ENCODE results near the gene VPS39. TPM values are rescaled to one million over a fixed set of nuclear protein-coding genes. Genes with fewer than 3 reads are reported as not detected.

VPS39 gene
- total and polyA plus RNA-seq, 2 donors (not counting 3 experiments of a cell fraction or from before 2014, with no cell fraction given) = 56.5 to 56.7 TPM

GRCh38 chr15:42171795-42172194, 36.3 kb downstream of the VPS39 start:
- TF ChIP-seq JUN (IDR thresholded peaks at IDR 0.05; ENCODE audit: borderline replicate concordance, insufficient read depth, insufficient read length, low read depth) = no peak
- TF ChIP-seq GATA2 (IDR thresholded peaks at IDR 0.05; ENCODE audit: insufficient read depth, insufficient read length, low read depth, low read length) = peak; percentile 64
- Histone ChIP-seq H3K4me3 (replicated peaks in 1 of 3; ENCODE audit: insufficient read depth in 1 of 3, low read depth in 1 of 3, low read length in 3 of 3) (no peak overlapping the region), H3K4me1 (ENCODE audit: control insufficient read depth, extremely low read depth, insufficient read depth, low read length) (peaks cover 18% of the 10 kb centered on the region), H3K36me3 (ENCODE audit: control insufficient read depth in 2 of 2, extremely low read depth in 1 of 2, insufficient read depth in 2 of 2, low read length in 2 of 2) (peaks cover 12 to 21% of the 10 kb centered on the region in 2 experiments), H3K27ac (ENCODE audit: insufficient read depth, low read depth, low read length) (no peak overlapping the region), H3K4me2 (ENCODE audit: insufficient read depth, low read length) (no peak overlapping the region), H2AFZ (ENCODE audit: low read depth, low read length) (no peak overlapping the region), H3K9ac (replicated peaks; ENCODE audit: extremely low read depth, insufficient read depth, low read length) (no peak overlapping the region), H4K20me1 (replicated peaks; ENCODE audit: control insufficient read depth, extremely low read depth, insufficient read depth, low read length) (no peaks in the 10 kb centered on the region), H3K9me1 (replicated peaks; ENCODE audit: control insufficient read depth, extremely low read depth, insufficient read depth, low read length) (no peaks in the 10 kb centered on the region), H3K9me3 (replicated peaks; ENCODE audit: control insufficient read depth, insufficient read depth, low read length) (no peaks in the 10 kb centered on the region), H3K79me2 (ENCODE audit: control insufficient read depth, insufficient read depth, low read length) (no peaks in the 10 kb centered on the region), H3K27me3 (ENCODE audit: control insufficient read depth in 2 of 2, insufficient read depth in 2 of 2, low read length in 2 of 2) (no peaks in the 10 kb centered on the region)
- intact Hi-C loops (cut with micrococcal nuclease) (no loop called here), dilution Hi-C loops (cut with MboI; ENCODE audit: extremely low pct_ligation_motif_present, low sequenced_read_pairs) (no loop called here)
- no TSS peak for BruUV-seq (replicated peaks)
- CTCF ChIA-PET = interaction anchor here (0.9 kb wide), 1 partner anchor 8 kb away, joined by 3 read pairs; no protein-coding TSS in a partner anchor
- FAIRE-seq = no peak
- no peak for DNase-seq (ENCODE audit: low read depth, low spot score)
- POLR2A ChIA-PET = no interaction called here

GRCh38 chr15:42171122-42171521, 37.0 kb downstream of the VPS39 start:
- no peak overlapping the region for H3K9ac ChIP-seq (replicated peaks; ENCODE audit: extremely low read depth, insufficient read depth, low read length)
- no peak overlapping the region for H3K4me3 ChIP-seq (replicated peaks in 1 of 3; ENCODE audit: insufficient read depth in 1 of 3, low read depth in 1 of 3, low read length in 3 of 3)
- H3K4me1 ChIP-seq (ENCODE audit: control insufficient read depth, extremely low read depth, insufficient read depth, low read length) = peaks cover 18% of the 10 kb centered on the region
- ChIA-PET POLR2A (interaction anchor here (0.7 kb wide), 1 partner anchor 206 kb away, joined by 7 read pairs; no protein-coding TSS in a partner anchor), CTCF (no interaction called here)
- no peak overlapping the region for H3K27ac ChIP-seq (ENCODE audit: insufficient read depth, low read depth, low read length)
- FAIRE-seq (no peak), DNase-seq (ENCODE audit: low read depth, low spot score) (no peak)
- no peaks in the 10 kb centered on the region for H3K9me3 ChIP-seq (replicated peaks; ENCODE audit: control insufficient read depth, insufficient read depth, low read length)
- no peaks in the 10 kb centered on the region for H3K79me2 ChIP-seq (ENCODE audit: control insufficient read depth, insufficient read depth, low read length)
- no peak overlapping the region for H2AFZ ChIP-seq (ENCODE audit: low read depth, low read length)
- no peaks in the 10 kb centered on the region for H4K20me1 ChIP-seq (replicated peaks; ENCODE audit: control insufficient read depth, extremely low read depth, insufficient read depth, low read length)
- no peak overlapping the region for H3K4me2 ChIP-seq (ENCODE audit: insufficient read depth, low read length)
- intact Hi-C loops (cut with micrococcal nuclease) = no loop called here
- BruUV-seq (replicated peaks) = no TSS peak
- no peaks in the 10 kb centered on the region for H3K27me3 ChIP-seq (ENCODE audit: control insufficient read depth in 2 of 2, insufficient read depth in 2 of 2, low read length in 2 of 2)
- H3K9me1 ChIP-seq (replicated peaks; ENCODE audit: control insufficient read depth, extremely low read depth, insufficient read depth, low read length) = no peaks in the 10 kb centered on the region
- TF ChIP-seq POLR2AphosphoS5 (IDR thresholded peaks at IDR 0.05; ENCODE audit: insufficient read depth, low read depth, low read length) (no peak), CTCF (IDR thresholded peaks at IDR 0.05; ENCODE audit: extremely low read depth in 1 of 2, insufficient read depth in 1 of 2, low read depth in 1 of 2, low read length in 2 of 2) (no peak), EZH2 (IDR thresholded peaks at IDR 0.05; ENCODE audit: borderline replicate concordance, low read depth, low read length, severe bottlenecking) (no peak), POLR2A (IDR thresholded peaks at IDR 0.05; ENCODE audit: low read depth, low read length) (no peak), FOS (IDR thresholded peaks at IDR 0.05; ENCODE audit: borderline replicate concordance, insufficient read depth, low read length) (no peak), JUN (IDR thresholded peaks at IDR 0.05; ENCODE audit: borderline replicate concordance, insufficient read depth, insufficient read length, low read depth) (no peak), MYC (IDR thresholded peaks at IDR 0.05; ENCODE audit: low read depth, low read length) (no peak), GATA2 (IDR thresholded peaks at IDR 0.05; ENCODE audit: insufficient read depth, insufficient read length, low read depth, low read length) (no peak)
- TF ChIP-seq, protein P1, sequence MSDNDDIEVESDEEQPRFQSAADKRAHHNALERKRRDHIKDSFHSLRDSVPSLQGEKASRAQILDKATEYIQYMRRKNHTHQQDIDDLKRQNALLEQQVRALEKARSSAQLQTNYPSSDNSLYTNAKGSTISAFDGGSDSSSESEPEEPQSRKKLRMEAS (IDR thresholded peaks at IDR 0.05; ENCODE audit: insufficient read depth, insufficient read length) = no peak
- dilution Hi-C loops (cut with MboI; ENCODE audit: extremely low pct_ligation_motif_present, low sequenced_read_pairs) = no loop called here
- peaks cover 13 to 27% of the 10 kb centered on the region in 2 experiments for H3K36me3 ChIP-seq (ENCODE audit: control insufficient read depth in 2 of 2, extremely low read depth in 1 of 2, insufficient read depth in 2 of 2, low read length in 2 of 2)
